CD4-positive, alpha-beta T cell treated with Interleukin-6 at 100 ng/mL for 8 hours (primary cell): ENCODE measurements around the gene PARD3.

ENCODE experiments used
- DNase-seq: peaks from one replicate; pipeline ENCODE4 v3.0.0-alpha.2; 2020; ENCODE audit warnings: mixed read lengths, low spot score

The PARD3 gene

GRCh38 chr10:34207343-34207742 lies 607.8 kb downstream of the PARD3 start:
- no peak for DNase-seq

DNA sequence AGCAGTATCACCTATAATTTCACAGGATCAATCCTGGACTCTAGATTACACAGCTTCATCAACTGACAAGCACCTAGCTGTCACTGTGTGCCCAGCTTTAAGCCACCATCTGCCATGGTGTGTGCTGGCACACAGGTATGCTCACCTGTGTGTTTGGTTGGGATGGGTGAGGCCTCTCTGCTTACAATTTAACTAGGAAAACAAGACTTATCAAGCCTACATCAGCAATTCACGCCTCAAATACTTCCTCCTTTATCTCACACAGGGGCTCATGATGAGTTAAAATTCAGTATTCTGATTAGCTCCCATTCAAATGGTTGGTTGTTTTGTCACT lies 608.2 kb downstream of the PARD3 start:
- no peak for DNase-seq

DNA sequence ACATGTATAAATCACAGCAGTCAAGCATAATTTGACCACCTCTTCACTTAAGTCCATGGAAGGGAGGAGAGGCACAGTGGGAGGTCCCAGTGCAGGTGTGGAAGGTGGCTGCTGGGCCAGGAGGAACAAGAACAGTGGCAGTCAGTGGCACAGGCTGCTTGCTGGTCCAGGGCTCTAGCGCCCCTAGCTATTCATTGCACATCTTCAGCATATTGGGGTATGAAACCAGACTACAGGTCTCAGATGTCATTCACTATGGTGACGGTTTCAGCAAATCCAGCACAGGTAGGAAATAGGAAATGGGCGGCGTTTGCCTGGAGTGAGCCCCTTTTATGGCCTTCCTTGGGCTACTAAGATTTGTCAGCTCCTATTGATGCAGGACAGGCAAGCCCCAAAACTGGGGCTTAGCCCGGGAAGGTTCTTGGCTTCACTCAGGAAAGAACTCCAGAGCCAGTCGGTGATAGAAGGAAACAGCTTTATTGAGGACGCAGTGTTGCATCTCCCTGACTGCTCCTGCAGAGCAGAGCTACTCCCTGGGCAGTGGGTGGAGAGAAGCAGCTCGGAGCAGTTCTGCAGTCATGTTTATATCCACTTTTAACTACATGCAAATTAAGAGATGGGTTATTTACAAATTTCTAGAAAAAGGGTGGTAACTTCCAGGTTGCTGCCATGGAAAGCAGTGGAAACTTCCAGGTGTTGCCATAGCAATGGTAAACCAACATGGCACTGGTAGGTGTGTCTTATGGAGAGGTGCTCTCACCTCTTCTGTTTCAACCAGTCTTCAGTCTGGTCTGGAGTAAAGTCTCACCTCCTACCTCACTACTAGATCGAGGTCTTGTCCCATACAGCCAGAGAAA lies 608.8 kb downstream of the PARD3 start:
- DNase-seq: no peak

DNA sequence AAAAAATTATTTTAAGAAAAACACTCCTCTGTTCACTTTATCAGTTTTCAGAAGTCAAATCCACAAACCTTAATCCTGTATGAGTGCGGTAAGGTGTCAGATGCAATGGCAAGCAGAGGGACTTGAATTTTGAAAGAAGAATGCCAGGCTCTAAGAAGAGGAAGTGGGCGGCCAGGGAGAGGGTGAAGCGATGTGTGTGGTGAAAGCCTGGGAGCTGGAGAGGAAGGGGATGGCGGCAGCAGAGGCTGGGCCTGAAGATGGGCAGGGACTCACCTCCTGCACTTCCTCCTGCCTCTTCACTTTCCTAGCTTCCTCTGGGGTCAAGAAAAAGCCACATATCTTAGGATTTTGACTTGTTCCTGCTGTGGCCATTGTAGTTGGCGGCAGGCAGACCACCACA lies 609.6 kb downstream of the PARD3 start:
- no peak for DNase-seq

DNA sequence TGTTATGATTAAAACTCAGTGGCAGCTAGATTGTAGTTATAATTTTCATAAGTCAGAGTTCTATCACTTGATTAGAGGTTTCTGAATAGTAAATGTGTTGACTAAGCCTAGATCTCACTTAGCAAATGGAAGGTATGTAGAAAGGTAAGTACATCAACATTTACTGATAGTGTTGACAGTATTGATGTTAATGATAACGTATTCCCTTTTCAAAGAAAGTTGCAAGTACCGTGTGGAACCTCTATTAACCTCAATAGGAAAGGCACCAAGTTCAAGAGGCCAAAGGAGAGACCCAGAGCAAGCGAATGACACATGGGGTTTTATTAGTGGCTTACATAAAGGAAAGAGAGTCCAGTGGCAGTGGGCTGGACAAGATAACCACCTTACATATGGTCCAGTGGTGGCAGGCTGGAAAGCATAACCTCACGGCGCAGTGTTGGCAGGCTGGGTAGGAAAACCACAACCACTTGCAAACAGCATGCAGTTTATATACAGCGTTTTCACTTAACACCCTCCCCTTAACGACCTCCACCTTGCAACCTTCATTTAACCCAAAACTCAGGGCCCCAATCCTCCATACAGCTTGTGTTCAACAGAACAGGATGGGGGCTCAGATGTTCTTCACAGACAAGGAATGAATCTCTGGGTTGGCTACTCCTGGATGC lies 611.0 kb downstream of the PARD3 start:
- DNase-seq: no peak

DNA sequence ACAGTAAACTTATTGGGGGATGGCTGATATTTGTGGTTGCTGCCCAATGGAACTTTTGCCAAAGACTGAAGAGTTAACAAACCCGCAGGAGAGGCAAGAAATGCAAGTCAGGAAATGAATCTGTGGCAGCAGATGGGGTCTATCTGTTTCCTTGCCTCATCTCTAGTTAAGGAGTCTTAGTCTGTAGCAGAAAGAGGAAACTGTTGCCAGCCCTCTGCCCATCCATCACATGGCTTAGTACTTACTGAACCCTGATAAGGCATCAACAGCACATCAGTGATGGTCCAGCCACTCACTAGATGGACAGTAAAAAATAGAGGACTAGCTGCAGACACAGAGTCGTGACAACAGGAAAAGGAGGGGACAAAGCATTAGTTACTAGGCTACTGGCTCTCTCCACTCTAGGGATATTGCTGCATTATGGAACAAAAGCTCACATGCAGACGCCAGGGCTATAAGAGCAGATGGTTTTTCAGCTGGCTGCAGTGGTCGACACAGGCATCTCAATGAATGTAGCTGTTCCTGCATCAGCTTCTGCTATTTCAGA lies 614.7 kb downstream of the PARD3 start:
- no peak for DNase-seq

- no peak for DNase-seq
Measured at GRCh38 chr10:34198953-34199352, 616.1 kb downstream of the PARD3 start.

GRCh38 chr10:34196058-34196433 lies 619.0 kb downstream of the PARD3 start:
- DNase-seq: no peak

DNA sequence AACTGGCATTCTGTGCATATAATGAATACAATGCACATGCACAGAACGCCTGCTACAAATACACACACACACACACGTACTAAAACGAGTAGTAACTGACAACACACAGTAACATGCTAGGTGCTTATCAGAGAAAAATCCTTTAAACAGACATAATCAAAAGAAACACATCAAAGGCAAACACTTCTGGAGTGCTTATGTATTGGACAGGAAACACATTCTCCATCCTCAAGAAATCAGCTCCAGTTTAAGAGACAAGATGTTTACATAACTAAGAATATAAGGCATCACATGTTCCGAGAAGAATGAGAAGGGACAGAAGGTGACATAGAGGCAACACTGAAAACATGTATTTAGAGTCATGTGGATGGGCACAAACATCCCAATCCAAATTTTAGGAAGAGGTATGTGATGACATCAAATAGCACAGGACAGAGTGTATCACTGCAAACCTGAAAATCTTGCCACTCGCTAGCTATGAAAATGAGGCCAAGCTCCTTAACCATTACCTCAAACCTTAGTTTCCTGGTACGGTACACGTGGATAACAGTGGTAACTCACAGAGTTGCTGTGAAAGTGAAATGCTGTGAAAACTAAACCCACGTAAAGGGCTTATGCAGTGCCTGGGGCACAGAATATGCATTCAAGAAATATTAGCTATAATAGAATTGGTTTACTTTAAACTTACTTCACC lies 619.6 kb downstream of the PARD3 start:
- DNase-seq: no peak

GRCh38 chr10:34193931-34194626 lies 621.0 kb downstream of the PARD3 start:
- no peak for DNase-seq

DNA sequence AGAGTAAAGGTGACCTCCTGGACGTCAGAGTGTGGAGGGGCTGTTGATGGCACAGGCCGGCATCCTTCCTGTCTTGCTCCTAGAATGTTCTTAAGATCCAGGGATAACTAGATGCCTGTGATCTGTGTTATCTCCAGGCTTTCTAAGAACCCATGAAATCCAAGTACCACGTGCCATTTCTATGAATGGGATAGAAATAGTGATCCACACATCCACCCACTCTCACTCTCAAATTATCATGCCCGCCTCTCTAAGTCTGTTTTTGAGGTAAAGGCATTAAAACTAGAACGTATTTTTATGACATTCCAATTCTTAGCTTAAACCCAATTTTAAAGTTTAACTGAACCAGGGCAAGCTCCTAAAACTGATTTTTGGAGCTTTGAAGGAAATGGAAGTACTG lies 622.5 kb downstream of the PARD3 start:
- DNase-seq: no peak

GRCh38 chr10:34191406-34191805 lies 623.7 kb downstream of the PARD3 start:
- no peak for DNase-seq

DNA sequence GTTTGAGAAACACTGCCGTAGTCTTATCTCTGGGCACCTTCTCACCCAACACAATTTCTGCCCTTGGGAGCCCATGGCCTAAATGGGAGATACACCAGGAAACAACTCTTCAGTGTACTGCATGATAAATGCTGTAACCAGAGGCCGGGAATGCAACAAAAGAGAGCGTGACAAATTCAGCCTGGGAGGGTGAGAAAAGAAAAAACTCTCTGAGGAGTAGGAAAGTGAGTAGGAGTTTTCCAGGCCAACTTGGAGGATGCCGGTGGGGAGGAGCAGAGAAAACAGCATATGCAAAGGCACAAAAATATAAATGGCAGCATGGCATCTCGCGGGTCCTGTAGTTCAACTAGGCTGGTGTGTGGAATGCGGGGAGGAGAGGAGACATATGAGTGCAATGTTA lies 624.5 kb downstream of the PARD3 start:
- DNase-seq: no peak

GRCh38 chr10:34189830-34190229 lies 625.3 kb downstream of the PARD3 start:
- DNase-seq: no peak

- DNase-seq: no peak
Measured at GRCh38 chr10:34188221-34188620, 626.9 kb downstream of the PARD3 start.

GRCh38 chr10:34187201-34187600 lies 627.9 kb downstream of the PARD3 start:
- DNase-seq: no peak

DNA sequence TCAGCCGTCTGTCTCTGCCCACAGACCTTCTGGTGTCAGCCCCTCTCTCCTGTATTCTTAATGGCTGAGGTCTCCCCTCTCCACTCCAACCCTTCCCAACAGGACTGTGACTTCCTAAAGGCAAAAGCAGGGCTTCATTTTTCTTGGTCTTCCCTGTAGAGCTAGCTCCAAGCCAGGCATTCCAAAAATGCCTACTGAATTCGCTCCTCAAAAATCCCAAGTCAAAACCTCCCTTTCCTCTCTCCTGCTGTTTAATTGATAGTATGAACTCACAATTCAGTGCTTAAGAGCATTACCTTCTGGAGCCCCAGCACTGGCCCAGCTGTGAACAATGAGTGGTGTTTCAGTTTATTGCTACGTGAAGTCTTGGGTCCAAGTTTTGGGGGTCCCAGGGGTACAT lies 628.4 kb downstream of the PARD3 start:
- no peak for DNase-seq

- no peak for DNase-seq
Measured at GRCh38 chr10:34185998-34186397, 629.1 kb downstream of the PARD3 start.

DNA sequence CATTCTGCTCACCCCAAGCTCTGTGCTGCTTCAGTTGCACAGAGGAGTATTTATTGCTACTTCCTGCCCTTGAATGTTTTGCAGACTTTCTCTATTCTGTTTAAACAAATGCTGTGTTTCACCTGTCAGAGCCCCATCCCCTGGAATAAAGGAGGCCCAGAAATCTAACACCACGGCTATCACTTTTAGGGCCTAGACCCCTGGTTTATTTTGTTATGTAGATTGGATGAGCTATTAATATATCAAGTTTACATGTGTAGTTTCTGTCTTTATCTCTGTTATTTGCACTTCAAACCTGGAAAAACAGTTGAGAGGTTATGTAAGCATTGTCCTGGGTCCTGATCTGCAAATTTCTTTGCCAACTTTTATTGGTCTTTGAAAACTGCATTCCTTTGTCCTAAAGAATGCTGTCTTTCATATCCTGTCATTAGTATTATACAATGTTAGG lies 630.1 kb downstream of the PARD3 start:
- DNase-seq: no peak

GRCh38 chr10:34184397-34184796 lies 630.7 kb downstream of the PARD3 start:
- DNase-seq: no peak

DNA sequence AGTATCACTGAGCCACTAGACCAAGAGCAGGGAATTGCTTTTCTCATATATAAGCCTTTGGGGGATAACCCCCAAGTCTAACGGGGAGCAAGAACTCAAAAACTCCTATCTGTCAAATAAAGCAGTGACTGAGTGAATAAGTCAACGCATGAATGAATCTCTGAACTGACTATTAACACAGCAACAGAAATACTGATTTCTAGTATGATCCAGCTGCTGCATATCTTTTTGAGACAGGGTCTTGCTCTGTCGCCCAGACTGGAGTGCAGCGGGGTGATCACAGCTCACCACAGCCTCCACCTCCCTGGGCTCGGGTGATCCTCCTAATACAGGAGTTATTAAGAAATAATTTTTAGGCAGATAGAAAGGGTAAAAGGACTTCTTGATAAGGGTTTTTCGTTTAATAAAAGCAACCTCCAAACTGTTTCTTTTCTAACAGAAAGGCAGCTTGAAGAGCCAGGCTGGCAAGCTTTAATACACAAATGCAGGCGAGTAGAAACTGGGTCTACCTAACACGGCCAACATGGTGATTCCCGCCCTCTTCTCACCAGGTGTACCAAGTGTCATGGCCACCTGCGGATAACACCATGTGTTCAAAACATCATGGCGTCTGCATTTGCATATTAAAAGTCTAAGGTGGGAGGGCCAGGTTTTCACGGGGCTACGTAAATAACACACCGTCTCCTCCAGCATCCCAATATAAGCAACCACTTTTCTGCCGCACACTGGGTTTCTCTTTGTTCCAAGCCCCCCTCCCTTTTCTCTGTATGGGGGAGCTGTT lies 631.9 kb downstream of the PARD3 start:
- DNase-seq: no peak
